ENCODE data around the gene GRXCR1.

DNA sequence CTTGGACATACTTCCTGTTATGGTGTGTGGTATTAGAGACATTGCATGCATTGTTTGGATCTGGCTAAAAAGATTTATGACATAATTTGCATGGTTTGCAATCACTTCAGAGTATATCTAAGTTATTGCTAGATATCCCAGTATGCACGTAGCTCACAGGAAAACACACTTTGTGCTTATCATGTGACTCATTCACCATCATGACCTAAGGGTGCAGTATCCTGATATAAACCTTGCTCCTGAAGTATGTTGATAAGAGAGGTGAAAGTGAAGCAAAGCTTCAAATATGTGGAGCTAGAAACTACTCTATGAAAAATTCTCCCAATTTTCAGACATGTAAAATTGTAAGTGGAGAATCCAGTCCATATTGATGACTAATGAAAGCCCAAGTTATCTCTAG is 46.9 kb upstream of the GRXCR1 start:
- TF ChIP-seq, protein P1, sequence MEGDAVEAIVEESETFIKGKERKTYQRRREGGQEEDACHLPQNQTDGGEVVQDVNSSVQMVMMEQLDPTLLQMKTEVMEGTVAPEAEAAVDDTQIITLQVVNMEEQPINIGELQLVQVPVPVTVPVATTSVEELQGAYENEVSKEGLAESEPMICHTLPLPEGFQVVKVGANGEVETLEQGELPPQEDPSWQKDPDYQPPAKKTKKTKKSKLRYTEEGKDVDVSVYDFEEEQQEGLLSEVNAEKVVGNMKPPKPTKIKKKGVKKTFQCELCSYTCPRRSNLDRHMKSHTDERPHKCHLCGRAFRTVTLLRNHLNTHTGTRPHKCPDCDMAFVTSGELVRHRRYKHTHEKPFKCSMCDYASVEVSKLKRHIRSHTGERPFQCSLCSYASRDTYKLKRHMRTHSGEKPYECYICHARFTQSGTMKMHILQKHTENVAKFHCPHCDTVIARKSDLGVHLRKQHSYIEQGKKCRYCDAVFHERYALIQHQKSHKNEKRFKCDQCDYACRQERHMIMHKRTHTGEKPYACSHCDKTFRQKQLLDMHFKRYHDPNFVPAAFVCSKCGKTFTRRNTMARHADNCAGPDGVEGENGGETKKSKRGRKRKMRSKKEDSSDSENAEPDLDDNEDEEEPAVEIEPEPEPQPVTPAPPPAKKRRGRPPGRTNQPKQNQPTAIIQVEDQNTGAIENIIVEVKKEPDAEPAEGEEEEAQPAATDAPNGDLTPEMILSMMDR (IDR thresholded peaks at IDR 0.05), result no peak
- no peak for TF ChIP-seq POLR2A (IDR thresholded peaks at IDR 0.05)
